ENCODE data around the gene OR10K2. TPM values are rescaled to one million over a fixed set of nuclear protein-coding genes. Genes with fewer than 3 reads are reported as not detected.

Gene OR10K2
- polyA plus RNA-seq, 1 donor = not detected

GRCh38 chr1:158371188-158371953, 54.7 kb downstream of the OR10K2 start:
- WGBS (ENCODE audit: insufficient coverage, low lambda C conversion rate) = 100% methylated on average over 1 of the region's 6 CpGs
- peaks cover 14% of the 10 kb centered on the region for H3K9me3 ChIP-seq (ENCODE audit: control insufficient read depth, low read depth, low read length)
- no peaks in the 10 kb centered on the region for H3K4me1 ChIP-seq (ENCODE audit: control insufficient read depth, insufficient read depth, low read length)
- no peaks in the 10 kb centered on the region for H3K36me3 ChIP-seq (ENCODE audit: control insufficient read depth, insufficient read depth, low read length)
- no peak overlapping the region for H3K4me3 ChIP-seq (ENCODE audit: low read length)
- no peaks in the 10 kb centered on the region for H3K27me3 ChIP-seq (ENCODE audit: control insufficient read depth, insufficient read depth, low read length)
- DNase-seq = no peak
- H3K27ac ChIP-seq (ENCODE audit: low read length) = no peak overlapping the region

Other genes with a start within 250 kb of the OR10K2 start
- gene CD1D, start 245.3 kb downstream of the OR10K2 start, polyA plus RNA-seq = 5.7 TPM
- gene CD1A, start 171.8 kb downstream of the OR10K2 start, polyA plus RNA-seq = not detected
- gene CD1C, start 136.3 kb downstream of the OR10K2 start, polyA plus RNA-seq = 0.63 TPM
- gene CD1B, start 94.7 kb downstream of the OR10K2 start, polyA plus RNA-seq = not detected
- gene CD1E, start 72.3 kb downstream of the OR10K2 start, polyA plus RNA-seq = 0.34 TPM
- gene OR10T2, start 26.8 kb downstream of the OR10K2 start, polyA plus RNA-seq = not detected
- gene OR10K1, start 35.6 kb upstream of the OR10K2 start, polyA plus RNA-seq = not detected
- gene OR10R2, start 46.0 kb upstream of the OR10K2 start, polyA plus RNA-seq = not detected
- not detected for gene OR6Y1, start 128.2 kb upstream of the OR10K2 start, polyA plus RNA-seq
- not detected for gene OR6P1, start 144.3 kb upstream of the OR10K2 start, polyA plus RNA-seq
- gene OR10X1, start 153.7 kb upstream of the OR10K2 start, polyA plus RNA-seq = not detected
- 0.12 TPM for gene OR10Z1, start 179.0 kb upstream of the OR10K2 start, polyA plus RNA-seq